ENCODE measurements around the gene SLC6A18.

The SLC6A18 gene, protein sequence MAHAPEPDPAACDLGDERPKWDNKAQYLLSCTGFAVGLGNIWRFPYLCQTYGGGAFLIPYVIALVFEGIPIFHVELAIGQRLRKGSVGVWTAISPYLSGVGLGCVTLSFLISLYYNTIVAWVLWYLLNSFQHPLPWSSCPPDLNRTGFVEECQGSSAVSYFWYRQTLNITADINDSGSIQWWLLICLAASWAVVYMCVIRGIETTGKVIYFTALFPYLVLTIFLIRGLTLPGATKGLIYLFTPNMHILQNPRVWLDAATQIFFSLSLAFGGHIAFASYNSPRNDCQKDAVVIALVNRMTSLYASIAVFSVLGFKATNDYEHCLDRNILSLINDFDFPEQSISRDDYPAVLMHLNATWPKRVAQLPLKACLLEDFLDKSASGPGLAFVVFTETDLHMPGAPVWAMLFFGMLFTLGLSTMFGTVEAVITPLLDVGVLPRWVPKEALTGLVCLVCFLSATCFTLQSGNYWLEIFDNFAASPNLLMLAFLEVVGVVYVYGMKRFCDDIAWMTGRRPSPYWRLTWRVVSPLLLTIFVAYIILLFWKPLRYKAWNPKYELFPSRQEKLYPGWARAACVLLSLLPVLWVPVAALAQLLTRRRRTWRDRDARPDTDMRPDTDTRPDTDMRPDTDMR
- total RNA-seq, result 0 reads per million in 4 experiments

DNA sequence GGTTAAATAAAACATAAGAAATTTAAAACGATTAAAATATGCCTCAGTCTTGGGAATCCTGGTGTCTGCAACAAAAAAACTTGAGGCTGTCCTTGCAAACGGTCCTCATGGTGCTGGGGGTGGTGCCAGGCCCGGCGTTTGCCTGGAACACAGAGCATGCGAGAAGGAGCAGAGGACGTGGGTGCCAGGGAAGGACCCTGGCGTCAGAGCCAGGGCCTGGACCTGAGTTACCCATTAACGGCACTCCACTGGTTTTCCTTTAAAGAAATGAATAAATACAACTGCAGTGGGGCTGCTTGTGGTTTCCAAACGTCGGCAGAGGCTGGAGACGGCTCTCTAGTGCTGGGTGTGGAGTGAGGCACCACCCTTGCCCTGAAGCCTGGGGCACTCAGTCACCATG, at the start of gene SLC6A18:
Gene SLC6A18, plus strand, starts transcription at position 301 of the 400 bp plus-strand sequence. Its CDS starts 97 bp downstream, at position 398.
- DNase-seq, result no peak

DNA sequence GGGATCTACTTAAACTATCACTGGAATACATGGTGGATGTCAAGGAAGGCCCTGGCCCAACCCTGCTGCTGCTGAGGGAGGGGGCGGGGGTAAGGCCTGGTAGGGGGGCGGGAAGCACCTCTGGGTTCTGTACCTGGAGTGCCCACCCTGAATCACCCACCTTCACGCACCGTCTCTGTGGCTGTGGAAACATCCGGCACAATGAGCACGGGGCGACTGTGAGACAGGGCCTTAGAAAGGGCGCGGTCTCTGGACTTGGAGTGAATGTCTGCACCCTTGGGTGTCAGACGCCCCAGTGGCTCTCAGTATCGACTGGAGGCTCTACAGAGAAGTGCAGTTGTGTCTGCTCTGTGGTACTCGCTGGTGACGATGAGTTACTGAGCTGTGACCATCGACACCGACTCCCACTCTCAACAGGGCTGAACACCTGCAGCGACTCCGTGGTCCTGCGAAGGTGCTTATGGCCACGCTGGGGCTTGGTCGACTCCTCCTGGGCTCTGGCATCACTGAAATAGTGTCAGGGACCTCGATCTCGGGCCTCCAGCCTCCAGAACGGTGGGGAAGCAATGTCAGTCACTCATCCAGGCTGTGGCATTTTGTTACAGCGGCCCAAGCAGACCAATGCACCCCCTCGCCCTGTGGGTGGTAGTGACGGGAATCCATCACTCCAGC, 49.2 kb upstream of the SLC6A18 start:
- DNase-seq, result no peak

DNA sequence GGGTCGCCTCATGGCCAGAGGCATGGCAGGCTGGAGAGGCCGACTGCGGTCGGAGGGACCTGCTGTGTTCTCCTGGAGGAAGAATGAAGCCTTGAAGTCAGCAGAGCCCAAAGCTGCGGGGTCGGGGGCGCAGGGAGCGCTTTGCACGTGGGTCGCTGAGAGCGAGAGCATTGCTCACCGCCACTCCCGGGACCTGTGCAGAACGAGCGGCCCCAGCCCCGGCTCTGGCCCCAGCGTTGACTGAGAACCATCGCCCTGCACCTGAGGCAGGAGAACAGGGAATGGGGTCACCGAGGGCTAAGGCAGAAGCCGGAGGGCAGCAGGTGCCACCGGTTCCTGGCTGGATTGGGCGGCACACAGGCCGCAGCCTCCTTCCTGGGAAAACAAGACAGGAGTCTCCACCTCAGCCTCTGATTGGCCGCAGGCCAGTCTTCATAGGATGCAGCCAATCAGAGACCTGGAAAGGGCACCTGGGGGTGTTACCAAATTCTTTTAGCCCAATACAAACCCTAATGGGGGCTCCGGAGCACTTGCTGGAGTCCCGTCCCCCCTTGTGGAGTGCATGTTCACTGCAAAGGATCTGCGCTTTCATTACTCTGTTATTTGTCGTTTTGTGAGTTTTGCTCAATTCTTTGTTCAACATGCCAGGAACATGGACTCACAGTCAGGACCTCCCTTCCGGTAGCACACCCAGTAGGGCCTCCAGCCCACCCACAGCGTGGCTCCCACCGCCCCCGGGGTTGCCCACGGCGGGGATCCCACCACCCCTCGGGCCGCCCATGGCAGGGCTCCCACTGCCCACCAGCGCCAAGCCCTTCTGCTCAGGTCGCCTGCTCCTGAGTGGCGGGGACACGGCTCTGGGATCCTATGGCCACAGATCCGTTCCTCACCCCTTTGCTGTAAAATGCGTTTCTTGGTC, 48.4 kb upstream of the SLC6A18 start:
- no peak for DNase-seq

GRCh38 chr5:1177826-1178528, 47.2 kb upstream of the SLC6A18 start:
- DNase-seq, result no peak

DNA sequence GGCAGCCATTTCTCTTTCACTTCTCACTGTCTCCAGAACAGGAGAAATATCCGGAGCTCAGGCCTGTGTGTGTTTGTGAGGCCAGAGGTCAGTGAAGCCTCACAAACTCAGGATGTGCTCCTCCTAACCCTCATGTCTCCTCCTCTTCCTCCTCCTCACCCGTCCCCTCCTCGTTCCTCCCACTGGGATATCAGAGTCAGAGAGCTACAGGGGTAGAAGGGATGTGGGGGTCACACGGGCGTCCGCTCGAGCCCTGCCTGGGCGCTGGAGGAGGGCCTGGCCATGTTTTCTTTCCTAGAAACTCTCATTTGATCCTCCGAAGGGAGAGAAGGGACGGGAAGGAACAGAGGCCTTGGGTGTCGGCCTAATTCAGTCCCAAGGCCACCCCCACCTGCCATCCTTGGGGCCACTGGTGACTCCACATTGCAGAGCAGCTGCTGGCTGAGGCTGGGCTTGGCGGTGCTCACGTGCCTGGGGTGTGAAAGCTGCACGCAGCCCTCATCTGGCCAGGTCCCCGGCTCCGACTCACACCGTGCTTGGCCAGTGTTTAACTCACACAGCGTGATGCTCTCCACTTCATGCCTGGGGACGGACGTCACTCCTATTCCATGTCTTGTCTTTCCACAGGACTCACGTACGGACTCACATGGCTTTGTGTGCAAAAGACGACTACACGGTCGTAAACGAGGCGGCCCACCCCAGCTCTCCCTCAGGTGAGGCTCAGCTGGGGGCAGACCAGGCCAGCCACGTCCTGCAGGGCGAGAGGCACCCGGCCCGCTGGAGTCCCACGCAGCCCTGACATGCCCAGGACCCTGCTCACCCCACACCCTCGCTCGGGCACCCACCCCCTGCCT, 46.4 kb upstream of the SLC6A18 start:
- no peak for DNase-seq

GRCh38 chr5:1179383-1179715, 45.8 kb upstream of the SLC6A18 start:
- DNase-seq, result no peak

DNA sequence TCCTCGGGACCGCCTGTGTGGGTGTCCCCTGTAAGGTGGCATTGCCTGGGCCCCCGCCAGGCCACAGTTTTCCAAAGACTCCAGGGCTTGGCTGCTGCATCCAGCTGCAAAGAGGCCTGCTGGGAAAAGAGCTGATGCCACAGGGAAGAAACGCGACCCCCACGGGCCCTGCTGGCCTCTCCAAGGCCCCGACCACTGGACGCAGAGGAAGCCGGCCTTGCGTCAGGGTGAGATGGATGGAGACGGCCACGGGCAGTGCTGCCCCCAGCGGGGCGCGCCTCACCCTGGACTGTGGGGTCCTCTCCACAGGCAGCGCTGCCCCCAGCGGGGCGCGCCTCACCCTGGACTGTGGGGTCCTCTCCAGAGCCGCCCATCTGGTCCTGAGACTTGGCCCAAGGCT, 45.1 kb upstream of the SLC6A18 start:
- no peak for DNase-seq

DNA sequence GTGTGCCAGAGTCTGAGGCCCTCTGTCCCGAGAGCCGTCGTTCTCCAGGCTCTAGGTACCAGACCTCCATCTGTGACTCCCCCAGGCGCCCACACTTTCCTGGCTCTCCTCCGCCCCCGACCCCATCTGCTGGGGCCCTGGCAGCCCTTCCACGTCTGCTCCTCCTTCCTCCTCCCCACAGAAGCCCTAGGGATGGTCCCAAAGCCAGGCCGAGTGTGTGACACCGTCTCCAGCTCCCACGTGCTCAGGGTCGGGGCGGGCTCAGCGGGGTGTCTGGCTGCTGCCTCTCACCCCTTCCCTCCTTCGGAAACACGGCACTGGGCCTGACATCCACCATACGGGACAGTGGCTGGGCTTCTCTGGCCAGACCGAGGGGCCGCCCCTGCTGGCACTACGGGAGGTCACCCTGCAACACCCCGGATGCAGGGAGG, 44.3 kb upstream of the SLC6A18 start:
- DNase-seq, result no peak

- DNase-seq, result no peak
Observed at GRCh38 chr5:1181451-1182359, 43.5 kb upstream of the SLC6A18 start.

DNA sequence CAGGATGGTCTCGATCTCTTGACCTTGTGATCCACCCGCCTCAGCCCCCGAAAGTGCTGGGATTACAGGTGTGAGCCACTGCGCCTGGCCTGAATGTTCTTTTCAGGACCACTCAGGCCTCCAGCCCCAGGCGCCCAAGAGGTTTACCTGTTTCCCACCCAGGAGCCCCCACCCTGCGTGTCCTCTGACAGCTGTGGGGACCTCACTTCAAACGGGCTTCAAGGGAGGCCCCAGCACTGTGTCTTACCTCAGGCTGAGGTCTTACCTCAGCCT, 42.9 kb upstream of the SLC6A18 start:
- DNase-seq, result no peak

- DNase-seq, result no peak
Observed at GRCh38 chr5:1182633-1183423, 42.4 kb upstream of the SLC6A18 start.

DNA sequence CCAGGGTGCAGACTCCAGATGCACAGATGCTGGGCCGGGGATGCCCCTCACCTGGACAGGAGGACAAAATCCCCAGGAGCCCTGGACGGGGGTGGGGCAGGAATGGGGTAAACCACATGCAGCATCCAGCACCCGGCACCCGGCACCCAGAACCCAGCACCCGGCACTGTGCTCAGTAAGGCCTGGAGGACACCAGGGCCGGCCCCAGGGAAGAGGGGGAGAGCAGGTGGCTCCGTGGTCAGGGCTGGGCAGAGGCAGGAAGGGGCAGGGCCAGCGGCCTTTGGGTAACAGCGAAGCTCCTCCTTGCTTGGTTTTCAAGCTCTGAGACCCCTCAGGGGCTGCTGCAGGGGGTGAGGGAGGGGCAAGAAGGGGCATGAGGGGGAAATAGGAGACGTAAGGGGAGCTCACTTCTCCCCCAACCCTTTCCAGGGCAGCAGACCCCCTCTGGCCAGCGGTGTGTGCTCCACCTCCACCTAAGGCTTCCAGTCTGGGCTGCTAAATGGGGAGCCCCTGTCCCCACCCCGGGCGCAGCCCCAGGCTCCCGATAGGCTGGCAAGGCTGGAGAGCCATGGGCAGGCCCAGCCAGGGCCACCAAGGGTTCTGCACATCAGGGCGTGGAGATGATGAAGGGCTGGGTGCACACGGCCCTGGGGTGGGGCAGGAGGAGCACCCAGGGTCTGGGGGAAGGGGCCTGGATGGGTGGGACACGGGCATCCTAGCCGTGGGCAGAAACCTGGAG, 41.6 kb upstream of the SLC6A18 start:
- no peak for DNase-seq

DNA sequence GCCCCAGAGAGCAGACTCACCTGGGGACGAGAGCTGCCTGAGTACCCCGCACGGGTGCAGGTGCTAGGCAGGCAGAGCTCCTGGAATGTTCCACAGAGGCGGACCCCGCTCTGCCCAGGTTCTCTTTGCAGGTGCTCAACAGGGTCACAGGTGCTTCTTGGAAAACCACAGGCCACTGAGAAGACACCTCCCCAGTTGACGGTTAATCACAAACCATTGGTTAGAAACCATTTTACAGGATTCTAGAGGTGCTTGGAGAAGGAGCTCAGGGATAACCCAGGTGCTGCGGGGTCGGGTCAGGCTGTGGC, 41.1 kb upstream of the SLC6A18 start:
- no peak for DNase-seq

DNA sequence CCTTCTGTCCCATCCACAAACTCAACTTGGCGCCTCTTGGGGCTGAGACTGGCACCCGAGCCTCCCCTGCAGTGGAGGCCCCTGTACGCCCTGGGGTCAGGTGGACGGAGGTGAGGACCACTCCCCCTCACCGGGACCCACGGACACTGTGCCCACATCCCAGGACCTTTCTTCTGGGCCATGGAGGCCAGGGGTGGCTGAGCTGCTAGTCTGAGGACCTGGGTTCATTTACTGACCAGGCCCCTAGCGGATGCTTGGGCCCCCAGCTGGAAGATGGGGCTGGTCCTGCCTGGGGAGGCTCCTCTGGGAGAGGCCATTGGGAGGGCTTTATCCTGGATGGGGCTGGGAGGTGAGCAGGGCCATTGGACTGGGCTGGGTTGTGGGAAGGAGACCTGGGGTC, 40.7 kb upstream of the SLC6A18 start:
- no peak for DNase-seq

DNA sequence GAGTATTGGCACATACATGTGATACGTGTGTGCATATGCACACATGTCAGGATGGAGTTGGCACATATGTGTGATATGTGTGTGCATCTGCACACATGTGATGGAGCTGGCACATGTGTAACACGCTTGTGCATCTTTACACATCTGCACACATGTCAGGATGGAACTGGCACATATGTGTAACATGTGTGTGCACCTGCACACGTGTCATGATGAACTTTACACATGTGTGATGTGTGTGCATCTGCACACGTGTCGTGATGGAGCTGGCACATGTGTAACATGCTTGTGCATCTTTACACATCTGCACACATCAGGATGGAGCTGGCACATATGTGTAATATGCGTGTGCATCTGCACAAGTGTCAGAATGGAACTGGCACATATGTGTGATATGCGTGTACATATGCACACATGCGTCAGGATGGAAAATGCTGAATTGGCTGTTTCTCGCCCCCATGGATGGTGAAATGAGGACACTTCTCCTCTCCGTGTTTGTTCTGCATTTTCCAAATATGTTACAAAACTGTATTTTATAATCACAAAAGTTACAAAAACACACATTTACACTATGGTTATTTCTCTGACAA, 40.0 kb upstream of the SLC6A18 start:
- DNase-seq, result no peak

GRCh38 chr5:1185629-1186350, 39.4 kb upstream of the SLC6A18 start:
- DNase-seq, result no peak

DNA sequence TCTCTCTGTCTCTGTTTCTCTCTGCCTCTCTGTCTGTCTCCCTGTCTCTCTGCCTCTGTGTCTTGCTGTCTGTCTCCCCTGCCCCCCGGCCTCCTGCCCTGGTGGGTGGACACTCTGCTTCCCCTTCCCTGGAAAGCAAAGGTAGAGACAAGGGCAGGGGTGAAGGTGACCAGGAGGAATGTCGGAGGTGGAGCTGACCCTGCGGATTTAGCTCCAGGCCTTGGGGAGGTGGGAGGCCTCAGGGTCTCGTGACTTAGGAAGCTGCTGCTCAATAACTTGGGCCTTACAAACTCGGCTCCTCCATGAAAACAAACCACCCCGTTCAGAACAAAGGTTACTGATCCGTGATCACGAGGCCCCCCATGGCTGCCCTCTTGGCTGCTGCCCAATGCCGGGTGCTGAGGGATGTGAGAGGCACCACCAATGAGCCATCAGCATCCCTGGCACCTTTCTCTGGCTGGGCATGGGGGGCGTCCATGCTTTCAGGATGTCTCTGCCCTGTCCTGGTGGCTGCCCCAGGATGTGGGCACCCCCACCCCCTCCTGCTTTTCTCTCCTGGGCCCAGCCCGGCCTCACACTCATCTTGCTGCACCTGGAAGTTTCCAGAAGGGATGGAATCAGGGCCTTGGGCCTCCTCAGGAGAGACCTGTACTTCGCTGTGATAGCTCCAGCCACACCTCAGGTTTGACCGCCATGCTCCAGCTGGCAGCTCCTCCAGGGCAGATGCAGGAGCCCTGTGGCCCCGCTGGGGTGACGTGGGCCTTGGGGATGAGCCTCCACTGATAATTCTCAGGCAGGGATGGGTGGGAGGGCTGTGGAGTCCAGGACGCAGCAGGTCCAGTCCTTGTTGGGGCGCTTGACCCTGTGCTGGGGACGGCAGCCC, 38.6 kb upstream of the SLC6A18 start:
- DNase-seq, result no peak
